Endothelial cell of umbilical vein (primary cell): Measurements from ENCODE around the gene WDR38. TPM values are rescaled to one million over a fixed set of nuclear protein-coding genes. Genes with fewer than 3 reads are reported as not detected.

Experiments used
- BruUV-seq: library from RNA; stranded (reverse); fragments of 400-500 nt; replicated peaks from 2 replicates; lab custom pipeline; 2021; lab: Mats Ljungman, UMichigan
- CTCF ChIA-PET: fragments of 300-600, 350-600 bp; sonication (Branson Sonifier 250); formaldehyde crosslinking; loops from one replicate; lab custom pipeline; 2021; ENCODE audit warnings: antibody characterized with exemption, inconsistent platforms; lab: Charles Lee
- POLR2A ChIA-PET: fragments of 300-600, 350-600 bp; sonication (Branson Sonifier 250); formaldehyde crosslinking; loops from one replicate; lab custom pipeline; 2021; ENCODE audit warnings: antibody characterized with exemption, inconsistent platforms; lab: Charles Lee
- DNase-seq: peaks from one replicate; pipeline ENCODE4 v3.0.0-alpha.2; 2011; ENCODE audit warnings: low read depth, low spot score
- FAIRE-seq: peaks from 2 replicates; lab custom pipeline; 2011; peaks lifted over from hg19 to GRCh38; lab: Jason Lieb, UNC
- H2AFZ ChIP-seq: 2 replicates; pipeline ENCODE4 v1.6.0; 2012; ENCODE audit warnings: low read depth, low read length, control low read depth, inconsistent platforms
- H3K27ac ChIP-seq: 2 replicates; pipeline ENCODE4 v1.5.1; 2011; ENCODE audit warnings: low read depth, mild to moderate bottlenecking, control low read depth, low read length, moderate library complexity; ENCODE audit not compliant: insufficient read depth
- H3K27me3 ChIP-seq, 2 experiments: 2 replicates each; pipeline versions ENCODE4 v1.6.0 to v1.6.1; 2011; ENCODE audit warnings: low read length in 2 of 2, mixed read lengths in 1 of 2; ENCODE audit not compliant: control insufficient read depth in 2 of 2, insufficient read depth in 2 of 2
- H3K36me3 ChIP-seq, 2 experiments: 2 replicates in 1 of 2; 3 replicates in 1 of 2; pipeline ENCODE4 v1.5.1; 2011; ENCODE audit warnings: low read length in 2 of 2, mild to moderate bottlenecking in 1 of 2, moderate library complexity in 1 of 2; ENCODE audit not compliant: control insufficient read depth in 2 of 2, insufficient read depth in 2 of 2; ENCODE audit errors: extremely low read depth in 1 of 2
- H3K4me1 ChIP-seq: 3 replicates; pipeline ENCODE4 v1.5.1; 2011; ENCODE audit warnings: mild to moderate bottlenecking, low read length; ENCODE audit not compliant: control insufficient read depth, insufficient read depth; ENCODE audit errors: extremely low read depth
- H3K4me2 ChIP-seq: 2 replicates; pipeline ENCODE4 v1.6.1; 2011; ENCODE audit warnings: low read length, control low read depth, mixed read lengths; ENCODE audit not compliant: insufficient read depth
- H3K4me3 ChIP-seq, 3 experiments: fragments of 200-600 bp in 1 of 3; sonication (generic), shearing (Covaris generic) in 1 of 3; replicated peaks in 1 of 3; 2 replicates each; pipeline ENCODE4 v1.5.1; 2011 to 2016; ENCODE audit warnings: control low read depth in 3 of 3, low read length in 3 of 3, mild to moderate bottlenecking in 2 of 3, inconsistent platforms in 1 of 3, low read depth in 1 of 3, moderate library complexity in 1 of 3; ENCODE audit not compliant: insufficient read depth in 1 of 3
- H3K79me2 ChIP-seq: 2 replicates; pipeline ENCODE4 v1.6.0; 2012; ENCODE audit warnings: low read length, inconsistent platforms; ENCODE audit not compliant: control insufficient read depth, insufficient read depth
- H3K9ac ChIP-seq: replicated peaks from 2 replicates; pipeline ENCODE3; 2011; ENCODE audit warnings: low read length, control low read depth; ENCODE audit not compliant: insufficient read depth; ENCODE audit errors: extremely low read depth
- H3K9me1 ChIP-seq: replicated peaks from 3 replicates; pipeline ENCODE4 v1.6.0; 2011; ENCODE audit warnings: mild to moderate bottlenecking, low read length; ENCODE audit not compliant: control insufficient read depth, insufficient read depth; ENCODE audit errors: extremely low read depth
- H3K9me3 ChIP-seq: replicated peaks from 2 replicates; pipeline ENCODE4 v1.5.1; 2012; ENCODE audit warnings: low read length, inconsistent platforms; ENCODE audit not compliant: control insufficient read depth, insufficient read depth
- H4K20me1 ChIP-seq: replicated peaks from 2 replicates; pipeline ENCODE3; 2011; ENCODE audit warnings: mild to moderate bottlenecking, low read length; ENCODE audit not compliant: control insufficient read depth, insufficient read depth; ENCODE audit errors: extremely low read depth
- CTCF ChIP-seq, 2 donors: IDR thresholded peaks; 1 replicate in 1 of 2; 2 replicates in 1 of 2; pipeline ENCODE4 v1.5.1; 2011; ENCODE audit warnings: low read length in 2 of 2, mild to moderate bottlenecking in 2 of 2, moderate library complexity in 2 of 2, control low read depth in 1 of 2, inconsistent platforms in 1 of 2, low read depth in 1 of 2; ENCODE audit not compliant: insufficient read depth in 1 of 2; ENCODE audit errors: extremely low read depth in 1 of 2
- EZH2 ChIP-seq: IDR thresholded peaks from 2 replicates; pipeline ENCODE4 v1.6.1; 2012; ENCODE audit warnings: borderline replicate concordance, low read depth, mild to moderate bottlenecking, moderate library complexity, low read length, inconsistent platforms; ENCODE audit not compliant: severe bottlenecking
- JUN ChIP-seq: IDR thresholded peaks from 2 replicates; pipeline ENCODE4 v1.6.1; 2011; ENCODE audit warnings: borderline replicate concordance, low read depth; ENCODE audit not compliant: insufficient read length, insufficient read depth
- MAX ChIP-seq: IDR thresholded peaks from 2 replicates; pipeline ENCODE4 v1.6.1; 2011; ENCODE audit not compliant: insufficient read depth, insufficient read length
- MYC ChIP-seq: IDR thresholded peaks from one replicate; pipeline ENCODE4 v1.6.1; 2011; ENCODE audit warnings: mild to moderate bottlenecking, low read depth, low read length
- dilution Hi-C: fragments of 300-500 bp; cut with MboI; formaldehyde crosslinking; loops from one replicate; pipeline ENCODE4 v1.15.0; 2019; ENCODE audit warnings: low sequenced_read_pairs; ENCODE audit not compliant: extremely low pct_ligation_motif_present
- intact Hi-C: fragments of 100-400 bp; cut with micrococcal nuclease; formaldehyde crosslinking; loops from one replicate; pipeline ENCODE4 v1.10.0; 2022
- polyA plus RNA-seq, 4 experiments: library from polyadenylated mRNA; depleted of rRNA in 3 of 4; stranded (reverse) in 3 of 4; unstranded in 1 of 4; fragments of >200 nt; gene quantifications; 2 replicates each; pipeline versions ENCODE4 v1.2.1 to v1.2.3, GENCODE V29; 2011 to 2012; ENCODE audit warnings: missing spikeins in 1 of 4
- total RNA-seq: library from RNA; stranded (reverse); gene quantifications from 2 replicates; pipeline ENCODE4 v1.2.3, GENCODE V29; 2021

Gene WDR38
- total and polyA plus RNA-seq, 2 donors (not counting 3 experiments of a cell fraction or from before 2014, with no cell fraction given) = not detected

- Histone ChIP-seq H3K4me3 (no peak overlapping the region), H3K79me2 (no peaks in the 10 kb centered on the region), H3K27me3 (peaks cover 0 to 2% of the 10 kb centered on the region in 2 experiments), H3K4me2 (peak overlapping the region; percentile 33), H4K20me1 (no peaks in the 10 kb centered on the region), H3K9ac (no peak overlapping the region), H3K9me1 (no peaks in the 10 kb centered on the region), H3K36me3 (peaks cover 0 to 7% of the 10 kb centered on the region in 2 experiments), H3K4me1 (peaks cover 3% of the 10 kb centered on the region), H2AFZ (no peak overlapping the region), H3K27ac (no peak overlapping the region), H3K9me3 (no peaks in the 10 kb centered on the region)
- DNase-seq (no peak), FAIRE-seq (no peak)
- ChIA-PET POLR2A (interaction anchor here (1.2 to 1.7 kb wide), 3 partner anchors 9 to 80 kb away, joined by 3 to 5 read pairs (median 4); partner anchors contain the start of genes ARPC5L and RPL35), CTCF (interaction anchor here (0.7 to 15.1 kb wide), 29 partner anchors 9 to 525 kb away, joined by 3 to 967 read pairs (median 7); partner anchors contain the start of genes ARPC5L, NR6A1, OLFML2A and RPL35)
- TF ChIP-seq JUN (no peak), EZH2 (no peak)
- dilution Hi-C loops (no loop called here), intact Hi-C loops (no loop called here)
- no TSS peak for BruUV-seq
Observed at GRCh38 chr9:124852121-124852828, 985 bp upstream of the WDR38 start.

GRCh38 chr9:124853605-124854143, 414 bp downstream of the WDR38 start:
- Histone ChIP-seq H2AFZ (peak overlapping the region; percentile 71), H3K27ac (no peak overlapping the region), H3K9ac (peak overlapping the region; percentile 22), H3K4me2 (peak overlapping the region; percentile 33), H3K4me1 (peaks cover 3% of the 10 kb centered on the region), H3K27me3 (peaks cover 0 to under 1% of the 10 kb centered on the region in 2 experiments), H3K4me3 (peak overlapping the region; percentile 2 to 38 (median 32)), H3K9me1 (no peaks in the 10 kb centered on the region), H3K36me3 (peaks cover 3 to 21% of the 10 kb centered on the region in 2 experiments), H3K9me3 (no peaks in the 10 kb centered on the region), H4K20me1 (peaks cover 1% of the 10 kb centered on the region), H3K79me2 (peaks cover 3% of the 10 kb centered on the region)
- TF ChIP-seq MAX (no peak), MYC (no peak), CTCF (IDR thresholded peaks at IDR 0.05; ENCODE audit: extremely low read depth in 1 of 2, insufficient read depth in 1 of 2, low read depth in 1 of 2, low read length in 2 of 2) (no peak), EZH2 (no peak)
- FAIRE-seq (no peak), DNase-seq (no peak)
- dilution Hi-C loops = no loop called here
- CTCF ChIA-PET = interaction anchor here (0.5 to 15.1 kb wide), 44 partner anchors 8 to 524 kb away, joined by 3 to 967 read pairs (median 6); partner anchors contain the start of genes ARPC5L, NR6A1, OLFML2A and RPL35
- POLR2A ChIA-PET = interaction anchor here (1.2 to 1.7 kb wide), 3 partner anchors 8 to 82 kb away, joined by 4 to 5 read pairs (median 4); partner anchors contain the start of genes ARPC5L and RPL35
- BruUV-seq = no TSS peak
- intact Hi-C loops = loop anchor here (1.0 kb wide), 6 partner anchors 41 to 521 kb away; partner anchors contain the start of gene SCAI
